Measurements from ENCODE around the gene HIRA. TPM values are rescaled to one million over a fixed set of nuclear protein-coding genes. Genes with fewer than 3 reads are reported as not detected.

HIRA gene
- total RNA-seq, 1 donor from 2014 or later = 27.9 TPM

GRCh38 chr22:19385221-19385906 lies 46.2 kb downstream of the HIRA start:
- intact Hi-C loops (cut with DNase I) = no loop called here
- Histone ChIP-seq H3K4me3 (no peak overlapping the region), H3K36me3 (peaks cover 97% of the 10 kb centered on the region), H3K9me3 (no peaks in the 10 kb centered on the region), H3K27ac (no peak overlapping the region), H3K4me1 (no peaks in the 10 kb centered on the region), H3K27me3 (ENCODE audit: low read depth) (no peaks in the 10 kb centered on the region)
- no peak for DNase-seq
- no peak for ATAC-seq
- no peak for TF ChIP-seq CTCF (IDR thresholded peaks at IDR 0.05)

- H3K4me1 ChIP-seq = no peaks in the 10 kb centered on the region
- H3K9me3 ChIP-seq = no peaks in the 10 kb centered on the region
- no peak for DNase-seq
- H3K4me3 ChIP-seq = no peak overlapping the region
- H3K27ac ChIP-seq = no peak overlapping the region
- no peaks in the 10 kb centered on the region for H3K27me3 ChIP-seq (ENCODE audit: low read depth)
- H3K36me3 ChIP-seq = peaks cover 89% of the 10 kb centered on the region
- intact Hi-C loops (cut with DNase I) = no loop called here
- TF ChIP-seq CTCF (IDR thresholded peaks at IDR 0.05) = no peak
- no peak for ATAC-seq
Measured at GRCh38 chr22:19383292-19383691, 48.2 kb downstream of the HIRA start.

GRCh38 chr22:19382240-19382639 lies 49.3 kb downstream of the HIRA start:
- Histone ChIP-seq H3K27ac (no peak overlapping the region), H3K4me1 (no peaks in the 10 kb centered on the region), H3K36me3 (peaks cover 89% of the 10 kb centered on the region), H3K9me3 (no peaks in the 10 kb centered on the region), H3K27me3 (ENCODE audit: low read depth) (no peaks in the 10 kb centered on the region), H3K4me3 (no peak overlapping the region)
- intact Hi-C loops (cut with DNase I) = no loop called here
- TF ChIP-seq CTCF (IDR thresholded peaks at IDR 0.05) = no peak
- DNase-seq (no peak), ATAC-seq (no peak)

- Histone ChIP-seq H3K4me3 (no peak overlapping the region), H3K4me1 (no peaks in the 10 kb centered on the region), H3K27ac (no peak overlapping the region), H3K36me3 (peaks cover 89% of the 10 kb centered on the region), H3K27me3 (ENCODE audit: low read depth) (no peaks in the 10 kb centered on the region), H3K9me3 (no peaks in the 10 kb centered on the region)
- DNase-seq (no peak), ATAC-seq (no peak)
- intact Hi-C loops (cut with DNase I) = no loop called here
- no peak for TF ChIP-seq CTCF (IDR thresholded peaks at IDR 0.05)
Measured at GRCh38 chr22:19378344-19378674, 53.2 kb downstream of the HIRA start.

- Histone ChIP-seq H3K27me3 (ENCODE audit: low read depth) (no peaks in the 10 kb centered on the region), H3K4me1 (no peaks in the 10 kb centered on the region), H3K4me3 (no peak overlapping the region), H3K27ac (no peak overlapping the region), H3K36me3 (peaks cover 89% of the 10 kb centered on the region), H3K9me3 (no peaks in the 10 kb centered on the region)
- intact Hi-C loops (cut with DNase I) = no loop called here
- no peak for DNase-seq
- no peak for ATAC-seq
- no peak for TF ChIP-seq CTCF (IDR thresholded peaks at IDR 0.05)
Measured at GRCh38 chr22:19377565-19378343, 53.8 kb downstream of the HIRA start.

Measured in lower lobe of right lung (tissue), 2 donors.